Pulmonary artery endothelial cell (primary cell): Measurements from ENCODE around the gene PDGFRA. TPM values are rescaled to one million over a fixed set of nuclear protein-coding genes. Genes with fewer than 3 reads are reported as not detected.

Experiments used
- DNase-seq: peaks from one replicate; pipeline ENCODE4 v3.0.0-alpha.2; 2011; ENCODE audit warnings: low read depth, low spot score
- total RNA-seq: library from RNA; depleted of rRNA; stranded (reverse); fragments of >200 nt; gene quantifications from 2 replicates; pipeline ENCODE4 v1.2.3, GENCODE V29; 2014

The PDGFRA gene
- total RNA-seq: 0.73 and 0.85 TPM in 2 replicates

- DNase-seq: no peak
Measured at GRCh38 chr4:54228961-54229501, at the start of gene PDGFRA. Gene PDGFRA, plus strand, starts transcription at chr4:54229293. Its CDS starts 29,476 bp downstream, at chr4:54258769.

- no peak for DNase-seq
Measured at GRCh38 chr4:54184581-54184980, 44.5 kb upstream of the PDGFRA start.

GRCh38 chr4:54185044-54185780, 43.9 kb upstream of the PDGFRA start:
- DNase-seq: no peak

GRCh38 chr4:54185866-54186265, 43.2 kb upstream of the PDGFRA start:
- DNase-seq: no peak

- no peak for DNase-seq
Measured at GRCh38 chr4:54186371-54186770, 42.7 kb upstream of the PDGFRA start.

- peak; percentile 19 for DNase-seq
Measured at GRCh38 chr4:54187148-54187547, 41.9 kb upstream of the PDGFRA start.

- DNase-seq: no peak
Measured at GRCh38 chr4:54189140-54189539, 40.0 kb upstream of the PDGFRA start.

- no peak for DNase-seq
Measured at GRCh38 chr4:54192811-54193210, 36.3 kb upstream of the PDGFRA start.

- DNase-seq: no peak
Measured at GRCh38 chr4:54197926-54198325, 31.2 kb upstream of the PDGFRA start.

- DNase-seq: no peak
Measured at GRCh38 chr4:54199919-54200318, 29.2 kb upstream of the PDGFRA start.

- DNase-seq: no peak
Measured at GRCh38 chr4:54209617-54210016, 19.5 kb upstream of the PDGFRA start.

GRCh38 chr4:54213001-54213400, 16.1 kb upstream of the PDGFRA start:
- no peak for DNase-seq

- no peak for DNase-seq
Measured at GRCh38 chr4:54213761-54214160, 15.3 kb upstream of the PDGFRA start.

GRCh38 chr4:54215379-54216077, 13.6 kb upstream of the PDGFRA start:
- DNase-seq: no peak

GRCh38 chr4:54217642-54218495, 11.2 kb upstream of the PDGFRA start:
- DNase-seq: no peak

- no peak for DNase-seq
Measured at GRCh38 chr4:54218736-54219135, 10.4 kb upstream of the PDGFRA start.

GRCh38 chr4:54224996-54225597, 4.0 kb upstream of the PDGFRA start:
- DNase-seq: no peak

GRCh38 chr4:54225598-54226403, 3.3 kb upstream of the PDGFRA start:
- DNase-seq: no peak

GRCh38 chr4:54226404-54227255, 2.5 kb upstream of the PDGFRA start:
- no peak for DNase-seq
